Measurements from ENCODE around the gene KRT1.

DNA sequence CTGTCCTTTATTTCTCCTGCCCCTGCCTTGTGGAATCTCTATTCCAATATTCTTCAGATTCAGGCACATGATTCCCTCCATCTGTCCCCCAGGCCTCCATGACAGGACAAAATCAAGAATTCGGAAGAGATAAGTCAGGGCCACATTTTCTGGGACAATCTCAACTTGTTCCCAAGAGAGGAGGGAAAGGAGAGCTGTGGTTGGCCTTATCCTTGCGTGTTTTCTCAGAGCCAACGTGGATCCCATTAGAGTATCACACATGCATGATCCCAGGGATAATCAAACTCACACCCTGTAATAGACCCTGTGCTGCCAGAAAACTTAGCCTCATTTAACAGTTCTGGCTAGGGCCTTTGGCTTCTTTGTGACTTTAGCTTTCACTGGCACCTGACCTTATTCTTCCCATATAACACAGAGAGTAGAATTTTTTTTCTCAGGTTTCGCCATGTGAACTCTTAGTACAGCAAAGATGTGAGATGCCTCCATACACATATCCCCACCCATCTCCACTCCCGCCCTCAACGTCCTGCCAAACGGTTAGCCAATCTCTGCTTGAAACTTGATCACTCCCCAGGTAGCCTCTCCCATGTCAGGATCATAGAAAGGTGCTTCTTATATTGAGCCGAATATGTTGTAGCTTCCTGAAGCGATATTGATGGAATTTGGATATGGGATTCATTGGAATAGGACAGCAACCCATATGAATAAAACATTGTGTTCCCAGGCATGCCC lies 6.7 kb upstream of the KRT1 start:
- TF ChIP-seq ELF1 (IDR thresholded peaks at IDR 0.05) (no peak), FOXM1 (IDR thresholded peaks at IDR 0.05; ENCODE audit: low read depth) (no peak), EZH2phosphoT487 (IDR thresholded peaks at IDR 0.05; ENCODE audit: borderline replicate concordance, low read depth) (no peak), JUND (IDR thresholded peaks at IDR 0.05) (no peak), RAD21 (IDR thresholded peaks at IDR 0.05; ENCODE audit: low read length) (no peak), SMC3 (IDR thresholded peaks at IDR 0.05; ENCODE audit: low read depth, low read length) (no peak), TAF1 (IDR thresholded peaks at IDR 0.05; ENCODE audit: borderline replicate concordance, low read depth, low read length) (no peak)
- TF ChIP-seq, protein P1, sequence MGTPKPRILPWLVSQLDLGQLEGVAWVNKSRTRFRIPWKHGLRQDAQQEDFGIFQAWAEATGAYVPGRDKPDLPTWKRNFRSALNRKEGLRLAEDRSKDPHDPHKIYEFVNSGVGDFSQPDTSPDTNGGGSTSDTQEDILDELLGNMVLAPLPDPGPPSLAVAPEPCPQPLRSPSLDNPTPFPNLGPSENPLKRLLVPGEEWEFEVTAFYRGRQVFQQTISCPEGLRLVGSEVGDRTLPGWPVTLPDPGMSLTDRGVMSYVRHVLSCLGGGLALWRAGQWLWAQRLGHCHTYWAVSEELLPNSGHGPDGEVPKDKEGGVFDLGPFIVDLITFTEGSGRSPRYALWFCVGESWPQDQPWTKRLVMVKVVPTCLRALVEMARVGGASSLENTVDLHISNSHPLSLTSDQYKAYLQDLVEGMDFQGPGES (IDR thresholded peaks at IDR 0.05; ENCODE audit: low read depth, low read length) = no peak
- TF ChIP-seq, protein P2, sequence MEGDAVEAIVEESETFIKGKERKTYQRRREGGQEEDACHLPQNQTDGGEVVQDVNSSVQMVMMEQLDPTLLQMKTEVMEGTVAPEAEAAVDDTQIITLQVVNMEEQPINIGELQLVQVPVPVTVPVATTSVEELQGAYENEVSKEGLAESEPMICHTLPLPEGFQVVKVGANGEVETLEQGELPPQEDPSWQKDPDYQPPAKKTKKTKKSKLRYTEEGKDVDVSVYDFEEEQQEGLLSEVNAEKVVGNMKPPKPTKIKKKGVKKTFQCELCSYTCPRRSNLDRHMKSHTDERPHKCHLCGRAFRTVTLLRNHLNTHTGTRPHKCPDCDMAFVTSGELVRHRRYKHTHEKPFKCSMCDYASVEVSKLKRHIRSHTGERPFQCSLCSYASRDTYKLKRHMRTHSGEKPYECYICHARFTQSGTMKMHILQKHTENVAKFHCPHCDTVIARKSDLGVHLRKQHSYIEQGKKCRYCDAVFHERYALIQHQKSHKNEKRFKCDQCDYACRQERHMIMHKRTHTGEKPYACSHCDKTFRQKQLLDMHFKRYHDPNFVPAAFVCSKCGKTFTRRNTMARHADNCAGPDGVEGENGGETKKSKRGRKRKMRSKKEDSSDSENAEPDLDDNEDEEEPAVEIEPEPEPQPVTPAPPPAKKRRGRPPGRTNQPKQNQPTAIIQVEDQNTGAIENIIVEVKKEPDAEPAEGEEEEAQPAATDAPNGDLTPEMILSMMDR (IDR thresholded peaks at IDR 0.05) = no peak
- TF ChIP-seq, protein P3, sequence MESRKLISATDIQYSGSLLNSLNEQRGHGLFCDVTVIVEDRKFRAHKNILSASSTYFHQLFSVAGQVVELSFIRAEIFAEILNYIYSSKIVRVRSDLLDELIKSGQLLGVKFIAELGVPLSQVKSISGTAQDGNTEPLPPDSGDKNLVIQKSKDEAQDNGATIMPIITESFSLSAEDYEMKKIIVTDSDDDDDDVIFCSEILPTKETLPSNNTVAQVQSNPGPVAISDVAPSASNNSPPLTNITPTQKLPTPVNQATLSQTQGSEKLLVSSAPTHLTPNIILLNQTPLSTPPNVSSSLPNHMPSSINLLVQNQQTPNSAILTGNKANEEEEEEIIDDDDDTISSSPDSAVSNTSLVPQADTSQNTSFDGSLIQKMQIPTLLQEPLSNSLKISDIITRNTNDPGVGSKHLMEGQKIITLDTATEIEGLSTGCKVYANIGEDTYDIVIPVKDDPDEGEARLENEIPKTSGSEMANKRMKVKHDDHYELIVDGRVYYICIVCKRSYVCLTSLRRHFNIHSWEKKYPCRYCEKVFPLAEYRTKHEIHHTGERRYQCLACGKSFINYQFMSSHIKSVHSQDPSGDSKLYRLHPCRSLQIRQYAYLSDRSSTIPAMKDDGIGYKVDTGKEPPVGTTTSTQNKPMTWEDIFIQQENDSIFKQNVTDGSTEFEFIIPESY (IDR thresholded peaks at IDR 0.05; ENCODE audit: borderline replicate concordance, low read depth) = no peak
